Measurements from ENCODE around the gene UQCRQ.
"Not testable (repeated sequence)": the region's sequence is repeated elsewhere in the genome, so short reads cannot be mapped to it uniquely, and the experiment has no call there.

The UQCRQ gene

GRCh38 chr5:132834057-132834456, 32.4 kb upstream of the UQCRQ start:
- DNase-seq: no peak

GRCh38 chr5:132836852-132837251, 29.6 kb upstream of the UQCRQ start:
- no peak for DNase-seq

GRCh38 chr5:132837868-132838267, 28.6 kb upstream of the UQCRQ start:
- no peak for DNase-seq

- no peak for DNase-seq
Measured at GRCh38 chr5:132838516-132839282, 27.7 kb upstream of the UQCRQ start.

- DNase-seq: no peak
Measured at GRCh38 chr5:132839426-132840301, 26.8 kb upstream of the UQCRQ start.

GRCh38 chr5:132840313-132840712, 26.1 kb upstream of the UQCRQ start:
- no peak for DNase-seq

- no peak for DNase-seq
Measured at GRCh38 chr5:132840896-132841295, 25.5 kb upstream of the UQCRQ start.

- DNase-seq: no peak
Measured at GRCh38 chr5:132841305-132841704, 25.1 kb upstream of the UQCRQ start.

- no peak for DNase-seq
Measured at GRCh38 chr5:132848270-132848669, 18.2 kb upstream of the UQCRQ start.

GRCh38 chr5:132849347-132849746, 17.1 kb upstream of the UQCRQ start:
- no peak for DNase-seq

GRCh38 chr5:132850066-132850465, 16.4 kb upstream of the UQCRQ start:
- no peak for DNase-seq

- DNase-seq: no peak
Measured at GRCh38 chr5:132853323-132853722, 13.1 kb upstream of the UQCRQ start.

- no peak for DNase-seq
Measured at GRCh38 chr5:132853790-132854189, 12.7 kb upstream of the UQCRQ start.

- DNase-seq: no peak
Measured at GRCh38 chr5:132854301-132854700, 12.1 kb upstream of the UQCRQ start.

- not testable (repeated sequence) for DNase-seq
Measured at GRCh38 chr5:132854992-132855391, 11.4 kb upstream of the UQCRQ start.

- no peak for DNase-seq
Measured at GRCh38 chr5:132856011-132856410, 10.4 kb upstream of the UQCRQ start.

GRCh38 chr5:132859889-132860437, 6.5 kb upstream of the UQCRQ start:
- DNase-seq: no peak

GRCh38 chr5:132860742-132861141, 5.7 kb upstream of the UQCRQ start:
- DNase-seq: no peak

- no peak for DNase-seq
Measured at GRCh38 chr5:132865668-132866341, 637 bp upstream of the UQCRQ start.

- DNase-seq: no peak
Measured at GRCh38 chr5:132867046-132867451, 607 bp downstream of the UQCRQ start.

- no peak for DNase-seq
Measured at GRCh38 chr5:132868754-132869153, 2.3 kb downstream of the UQCRQ start.

GRCh38 chr5:132870801-132871200, 4.4 kb downstream of the UQCRQ start:
- DNase-seq: no peak
